Middle frontal gyrus (tissue), 1 donor: Measurements from ENCODE around the gene MGAT4A.

ENCODE experiments used
- DNase-seq: peaks from one replicate; pipeline ENCODE4 v3.0.0-alpha.2; 2015; ENCODE audit warnings: low spot score; ENCODE audit errors: extremely low spot score

MGAT4A gene

GRCh38 chr2:98573426-98573825 is 157.5 kb downstream of the MGAT4A start:
- DNase-seq = no peak

GRCh38 chr2:98572676-98573075 is 158.3 kb downstream of the MGAT4A start:
- DNase-seq = no peak

GRCh38 chr2:98572211-98572610 is 158.7 kb downstream of the MGAT4A start:
- no peak for DNase-seq

DNA sequence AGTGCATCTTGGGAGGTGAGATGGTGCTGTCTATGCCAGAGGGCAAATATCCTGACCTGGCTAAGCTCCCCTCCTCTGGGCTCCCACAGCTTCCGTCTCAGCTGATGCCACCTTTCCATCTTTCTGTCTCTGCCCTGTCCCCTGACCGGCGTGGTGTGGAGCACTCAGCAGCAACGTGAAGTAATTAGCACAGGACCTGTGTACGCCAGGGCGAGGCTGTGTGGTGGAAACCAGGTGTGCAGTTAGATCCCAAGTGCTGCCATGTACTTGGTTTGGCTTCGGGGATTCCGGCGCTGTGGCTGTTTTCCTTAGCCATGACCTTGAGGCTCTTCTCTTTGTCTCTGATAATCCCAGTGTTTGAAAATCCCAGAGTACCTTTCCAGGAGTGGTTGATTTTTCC is 159.1 kb downstream of the MGAT4A start:
- no peak for DNase-seq

DNA sequence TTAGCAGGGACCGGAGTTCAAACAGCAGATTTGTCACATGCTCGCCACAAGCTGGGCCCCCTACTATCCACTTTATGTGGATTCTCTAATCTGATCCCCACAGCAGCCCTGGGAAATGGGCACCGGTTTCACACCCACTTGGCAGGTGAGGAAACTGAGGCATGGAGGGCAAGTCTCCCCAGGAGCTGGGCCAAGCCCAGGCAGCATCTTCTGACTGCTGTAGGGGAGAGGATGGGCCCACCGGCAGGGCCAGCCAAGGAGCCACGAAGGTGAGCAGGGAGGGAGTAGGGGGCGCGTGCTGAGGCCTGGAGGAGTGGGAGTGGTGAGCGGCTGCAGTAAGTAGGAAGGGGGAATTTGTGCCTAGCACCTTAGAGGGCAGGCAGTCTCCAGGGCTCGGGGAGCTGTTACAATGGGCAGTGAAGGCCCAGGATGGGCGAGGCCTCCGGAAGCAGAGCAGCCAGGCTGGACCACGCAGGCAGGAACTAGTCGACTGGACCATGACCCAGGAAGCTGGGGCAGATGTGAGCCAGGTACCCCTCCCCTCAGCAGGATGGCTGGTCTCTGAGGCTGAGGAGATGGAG is 159.7 kb downstream of the MGAT4A start:
- no peak for DNase-seq

- no peak for DNase-seq
Measured at GRCh38 chr2:98570356-98570755, 160.6 kb downstream of the MGAT4A start.

DNA sequence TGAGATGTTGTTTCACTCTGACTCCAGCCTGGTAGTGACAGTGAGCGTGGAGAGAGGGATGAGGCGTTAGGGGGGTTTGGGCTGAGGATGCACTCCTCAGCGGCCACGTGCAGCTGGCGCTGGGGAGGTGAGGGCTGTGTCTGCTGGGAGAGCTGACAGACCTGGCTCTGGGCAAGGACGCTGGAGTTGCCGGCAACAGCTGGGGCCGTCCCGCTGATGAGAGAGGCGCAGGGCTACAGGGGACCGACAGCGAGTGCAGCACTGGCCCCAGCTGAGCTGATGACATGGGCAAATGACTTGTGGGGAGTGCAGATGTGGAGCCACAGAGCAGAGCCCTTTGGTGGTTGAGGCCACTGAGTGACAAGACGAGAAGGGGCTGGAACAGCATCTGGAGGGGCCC is 161.0 kb downstream of the MGAT4A start:
- no peak for DNase-seq

- no peak for DNase-seq
Measured at GRCh38 chr2:98569197-98569793, 161.6 kb downstream of the MGAT4A start.
